Effector memory CD4-positive, alpha-beta T cell (primary cell): ENCODE data around the gene TM9SF3.

Source experiments
- DNase-seq, 3 donors: peaks; one replicate each; pipeline ENCODE4 v3.0.0-alpha.2; 2020
- H3K27ac ChIP-seq: 2 replicates; pipeline ENCODE4 v1.7.0; 2013; ENCODE audit warnings: mild to moderate bottlenecking, low read length, moderate library complexity; ENCODE audit not compliant: insufficient read depth, poor library complexity, severe bottlenecking
- H3K27me3 ChIP-seq: replicated peaks from 2 replicates; pipeline ENCODE4 v1.7.0; 2013; ENCODE audit warnings: mild to moderate bottlenecking, low read length; ENCODE audit not compliant: insufficient read depth, control insufficient read depth, poor library complexity, severe bottlenecking
- H3K36me3 ChIP-seq: 2 replicates; pipeline ENCODE4 v1.7.0; 2013; ENCODE audit warnings: mild to moderate bottlenecking, low read length, moderate library complexity; ENCODE audit not compliant: control insufficient read depth, insufficient read depth
- H3K4me1 ChIP-seq: 2 replicates; pipeline ENCODE4 v1.7.0; 2013; ENCODE audit warnings: low read length, mild to moderate bottlenecking; ENCODE audit not compliant: control insufficient read depth, insufficient read depth, poor library complexity, severe bottlenecking
- H3K4me3 ChIP-seq: 2 replicates; pipeline ENCODE4 v1.7.0; 2013; ENCODE audit warnings: low read length, low read depth, mild to moderate bottlenecking; ENCODE audit not compliant: insufficient read depth, poor library complexity, severe bottlenecking
- H3K9me3 ChIP-seq: 2 replicates; pipeline ENCODE4 v1.7.0; 2013; ENCODE audit warnings: mild to moderate bottlenecking, low read length, moderate library complexity; ENCODE audit not compliant: control insufficient read depth

TM9SF3 gene

DNA sequence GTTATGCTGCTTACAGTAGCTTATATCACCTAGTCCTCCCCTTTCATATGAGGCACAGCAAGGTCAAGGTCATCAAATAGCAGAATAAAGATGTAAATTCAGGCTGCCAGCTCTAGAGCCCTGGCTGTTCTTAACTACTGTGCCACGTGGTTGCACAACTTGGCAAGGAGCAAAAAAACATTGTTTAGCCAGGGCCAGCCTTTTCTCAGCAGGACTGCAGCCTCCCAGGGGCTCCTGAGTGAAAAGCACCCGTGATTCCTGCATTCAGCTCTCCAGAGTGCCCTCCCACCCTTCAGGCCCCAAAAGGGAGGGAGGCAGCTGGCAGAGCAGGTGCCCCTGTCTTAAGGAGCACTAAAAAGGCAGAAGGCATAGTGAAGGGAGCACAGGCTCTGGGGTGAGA lies 31.8 kb upstream of the TM9SF3 start:
- Histone ChIP-seq H3K9me3 (no peaks in the 10 kb centered on the region), H3K36me3 (no peaks in the 10 kb centered on the region), H3K27ac (no peak overlapping the region), H3K4me3 (no peak overlapping the region), H3K27me3 (no peaks in the 10 kb centered on the region), H3K4me1 (no peaks in the 10 kb centered on the region)
- no peak for DNase-seq

DNA sequence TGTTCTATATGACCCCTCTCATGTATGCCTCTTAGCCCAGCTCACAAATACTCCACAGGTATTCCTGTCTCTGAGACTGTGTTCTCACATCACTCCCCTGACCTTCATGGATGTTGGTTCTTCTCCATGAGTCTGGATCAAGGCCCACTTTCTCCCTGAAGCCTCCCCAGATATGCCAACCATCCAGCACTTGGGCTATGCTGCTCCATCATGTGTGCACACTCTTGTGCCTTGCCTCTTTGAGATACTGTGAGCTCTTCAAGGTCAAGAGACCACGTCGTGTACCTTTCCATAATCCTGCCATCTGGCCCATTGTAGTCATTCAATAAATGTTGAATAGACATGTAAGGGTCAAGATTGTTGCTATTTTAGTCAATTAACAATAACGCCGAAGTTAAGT lies 30.1 kb upstream of the TM9SF3 start:
- H3K27ac ChIP-seq, result no peak overlapping the region
- no peaks in the 10 kb centered on the region for H3K4me1 ChIP-seq
- H3K9me3 ChIP-seq, result no peaks in the 10 kb centered on the region
- no peak for DNase-seq
- no peak overlapping the region for H3K4me3 ChIP-seq
- no peaks in the 10 kb centered on the region for H3K36me3 ChIP-seq
- no peaks in the 10 kb centered on the region for H3K27me3 ChIP-seq

DNA sequence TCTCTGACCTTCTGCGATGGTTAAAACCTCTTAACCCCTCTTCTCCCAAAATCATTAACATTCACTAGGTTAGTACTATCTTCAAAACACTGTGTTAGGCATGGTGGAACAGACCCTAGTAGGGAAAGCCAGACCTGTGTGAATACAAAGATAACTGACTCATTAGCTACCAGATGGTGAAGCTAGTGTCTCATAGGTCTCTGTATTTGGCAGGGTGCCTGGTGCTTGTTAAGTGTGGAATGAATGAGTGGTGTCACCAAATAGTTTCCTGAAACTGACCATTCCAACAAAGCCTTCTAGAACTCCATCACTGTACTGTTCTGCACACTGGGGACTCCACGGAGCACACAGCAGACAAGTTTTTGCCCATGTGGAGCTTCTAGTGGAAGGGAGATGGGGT lies 27.7 kb upstream of the TM9SF3 start:
- Histone ChIP-seq H3K9me3 (no peaks in the 10 kb centered on the region), H3K36me3 (no peaks in the 10 kb centered on the region), H3K4me3 (no peak overlapping the region), H3K27ac (no peak overlapping the region), H3K27me3 (no peaks in the 10 kb centered on the region), H3K4me1 (no peaks in the 10 kb centered on the region)
- DNase-seq, result no peak

GRCh38 chr10:96613576-96613975 lies 26.8 kb upstream of the TM9SF3 start:
- no peaks in the 10 kb centered on the region for H3K36me3 ChIP-seq
- H3K27ac ChIP-seq, result no peak overlapping the region
- no peak overlapping the region for H3K4me3 ChIP-seq
- H3K27me3 ChIP-seq, result no peaks in the 10 kb centered on the region
- H3K4me1 ChIP-seq, result no peaks in the 10 kb centered on the region
- DNase-seq, result no peak
- no peaks in the 10 kb centered on the region for H3K9me3 ChIP-seq

GRCh38 chr10:96612055-96612830 lies 25.4 kb upstream of the TM9SF3 start:
- no peak for DNase-seq
- H3K4me3 ChIP-seq, result no peak overlapping the region
- no peaks in the 10 kb centered on the region for H3K9me3 ChIP-seq
- H3K36me3 ChIP-seq, result no peaks in the 10 kb centered on the region
- no peaks in the 10 kb centered on the region for H3K27me3 ChIP-seq
- H3K27ac ChIP-seq, result no peak overlapping the region
- H3K4me1 ChIP-seq, result no peaks in the 10 kb centered on the region

DNA sequence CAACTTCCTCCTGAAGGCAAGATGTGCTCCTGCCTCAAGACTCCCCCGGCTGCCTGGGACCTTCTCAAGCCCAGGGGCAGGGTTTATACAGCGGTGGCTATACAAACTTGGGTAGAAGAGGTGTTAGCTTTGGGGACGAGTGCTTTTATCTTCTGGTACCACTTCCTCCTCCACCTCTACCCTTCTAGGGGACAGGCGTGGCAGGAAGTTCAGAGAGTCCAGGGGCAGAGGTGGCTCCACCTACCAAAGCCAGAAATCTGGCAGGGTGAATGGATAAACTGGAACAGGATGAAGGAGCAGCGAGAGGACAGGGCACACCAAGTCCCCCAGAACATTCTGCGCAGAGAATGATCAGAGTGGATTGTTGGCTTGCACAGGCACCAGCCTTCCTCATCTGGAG lies 24.0 kb upstream of the TM9SF3 start:
- no peaks in the 10 kb centered on the region for H3K9me3 ChIP-seq
- H3K4me1 ChIP-seq, result no peaks in the 10 kb centered on the region
- no peak overlapping the region for H3K4me3 ChIP-seq
- no peaks in the 10 kb centered on the region for H3K36me3 ChIP-seq
- DNase-seq, result no peak
- no peak overlapping the region for H3K27ac ChIP-seq
- H3K27me3 ChIP-seq, result no peaks in the 10 kb centered on the region

DNA sequence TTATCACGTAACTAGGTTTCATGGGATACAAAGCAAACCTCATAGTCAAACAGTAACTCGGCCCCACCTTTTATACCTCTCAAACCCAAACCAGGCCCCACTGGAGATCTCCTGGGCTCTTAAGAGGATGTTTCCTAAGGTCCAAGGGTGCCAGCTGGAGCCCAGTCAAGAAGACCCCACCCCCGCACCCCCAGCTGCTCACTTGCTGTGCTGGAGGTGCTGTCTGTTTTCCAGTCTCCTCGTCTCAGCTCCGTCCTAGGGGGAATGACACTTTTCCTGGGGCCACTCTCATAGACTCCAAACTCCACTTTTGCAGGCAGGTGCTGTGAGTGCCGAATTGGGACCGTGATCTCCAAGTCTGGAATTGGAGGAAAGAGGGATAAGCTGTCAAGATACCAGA lies 22.7 kb upstream of the TM9SF3 start:
- no peaks in the 10 kb centered on the region for H3K4me1 ChIP-seq
- H3K27ac ChIP-seq, result no peak overlapping the region
- no peaks in the 10 kb centered on the region for H3K36me3 ChIP-seq

GRCh38 chr10:96608805-96609204 lies 22.0 kb upstream of the TM9SF3 start:
- Histone ChIP-seq H3K27me3 (no peaks in the 10 kb centered on the region), H3K9me3 (no peaks in the 10 kb centered on the region), H3K27ac (no peak overlapping the region), H3K4me1 (no peaks in the 10 kb centered on the region), H3K36me3 (no peaks in the 10 kb centered on the region), H3K4me3 (no peak overlapping the region)
- no peak for DNase-seq

More for the DNA sequence above, 22.7 kb upstream of the TM9SF3 start:
- Histone ChIP-seq H3K27me3 (no peaks in the 10 kb centered on the region), H3K4me3 (no peak overlapping the region), H3K9me3 (no peaks in the 10 kb centered on the region)
- no peak for DNase-seq

DNA sequence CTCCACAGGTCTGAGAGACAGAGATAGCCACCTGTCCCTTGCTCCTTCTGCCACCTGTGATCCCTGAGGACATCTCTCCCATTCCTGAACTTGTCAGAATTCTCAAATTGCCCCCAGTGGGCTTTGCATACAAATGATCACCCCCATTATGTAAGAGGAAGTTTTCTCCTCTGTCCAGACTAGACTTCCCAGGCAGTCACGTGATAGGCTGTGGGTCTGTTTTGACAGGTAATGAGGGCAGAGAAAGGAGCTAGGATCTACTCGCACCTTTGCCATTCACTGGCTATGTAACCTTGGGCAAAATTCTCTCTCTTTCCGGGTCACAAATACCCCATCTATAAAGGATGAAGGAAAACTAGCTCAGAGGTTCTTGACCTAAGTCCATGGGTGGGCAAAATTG lies 21.4 kb upstream of the TM9SF3 start:
- H3K4me1 ChIP-seq, result no peaks in the 10 kb centered on the region
- H3K27me3 ChIP-seq, result no peaks in the 10 kb centered on the region
- H3K9me3 ChIP-seq, result no peaks in the 10 kb centered on the region
- no peak overlapping the region for H3K27ac ChIP-seq
- no peak for DNase-seq
- no peak overlapping the region for H3K4me3 ChIP-seq
- H3K36me3 ChIP-seq, result no peaks in the 10 kb centered on the region

DNA sequence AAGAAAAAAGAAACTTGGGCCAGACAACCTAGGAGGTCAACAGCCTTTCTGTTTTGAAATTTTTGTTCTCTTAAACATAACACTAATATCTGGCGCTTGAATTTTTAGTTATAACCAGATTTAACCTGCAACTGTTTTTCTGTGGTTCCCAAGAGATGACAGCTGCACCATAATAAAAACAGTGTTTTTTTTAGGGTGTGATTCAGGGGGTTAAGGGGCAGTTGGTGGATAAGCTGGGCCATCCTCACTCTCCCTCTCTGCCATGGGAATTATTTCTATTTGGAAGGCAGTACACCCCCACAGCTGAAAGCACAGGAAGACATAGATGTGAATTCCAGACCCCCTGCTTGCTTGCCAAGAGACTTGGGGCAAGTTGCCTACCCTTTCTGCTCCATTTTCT lies 20.1 kb upstream of the TM9SF3 start:
- Histone ChIP-seq H3K4me3 (no peak overlapping the region), H3K27me3 (no peaks in the 10 kb centered on the region), H3K4me1 (no peaks in the 10 kb centered on the region), H3K36me3 (no peaks in the 10 kb centered on the region), H3K9me3 (no peaks in the 10 kb centered on the region), H3K27ac (no peak overlapping the region)
- DNase-seq, result no peak
